Upper lobe of left lung (tissue), 4 donors: ENCODE data around the gene CYFIP2.

ENCODE experiments used
- EP300 ChIP-seq, 4 donors: sonication (generic); formaldehyde crosslinking; IDR thresholded peaks; one replicate each; pipeline ENCODE4 v1.5.1; 2017; ENCODE audit warnings: antibody characterized with exemption in 4 of 4, control low read depth in 2 of 4
- POLR2A ChIP-seq, 4 donors: fragments of 450-650 bp; IDR thresholded peaks; one replicate each; pipeline ENCODE4 v1.5.1; 2016 to 2017; ENCODE audit warnings: antibody characterized with exemption in 4 of 4, mild to moderate bottlenecking in 2 of 4
- POLR2AphosphoS5 ChIP-seq, 2 donors: sonication (generic); formaldehyde crosslinking; IDR thresholded peaks; one replicate each; pipeline ENCODE4 v1.5.1; 2017; ENCODE audit warnings: antibody characterized with exemption in 2 of 2
- TF ChIP-seq, protein P1 (sequence below), 6 experiments: fragments of 450-650 bp in 4 of 6; fragments of 200-600 bp in 2 of 6; sonication (generic) in 2 of 6; IDR thresholded peaks; one replicate each; pipeline ENCODE4 v1.5.1; 2016 to 2019; ENCODE audit warnings: antibody characterized with exemption in 6 of 6

- TF ChIP-seq, protein P1, sequence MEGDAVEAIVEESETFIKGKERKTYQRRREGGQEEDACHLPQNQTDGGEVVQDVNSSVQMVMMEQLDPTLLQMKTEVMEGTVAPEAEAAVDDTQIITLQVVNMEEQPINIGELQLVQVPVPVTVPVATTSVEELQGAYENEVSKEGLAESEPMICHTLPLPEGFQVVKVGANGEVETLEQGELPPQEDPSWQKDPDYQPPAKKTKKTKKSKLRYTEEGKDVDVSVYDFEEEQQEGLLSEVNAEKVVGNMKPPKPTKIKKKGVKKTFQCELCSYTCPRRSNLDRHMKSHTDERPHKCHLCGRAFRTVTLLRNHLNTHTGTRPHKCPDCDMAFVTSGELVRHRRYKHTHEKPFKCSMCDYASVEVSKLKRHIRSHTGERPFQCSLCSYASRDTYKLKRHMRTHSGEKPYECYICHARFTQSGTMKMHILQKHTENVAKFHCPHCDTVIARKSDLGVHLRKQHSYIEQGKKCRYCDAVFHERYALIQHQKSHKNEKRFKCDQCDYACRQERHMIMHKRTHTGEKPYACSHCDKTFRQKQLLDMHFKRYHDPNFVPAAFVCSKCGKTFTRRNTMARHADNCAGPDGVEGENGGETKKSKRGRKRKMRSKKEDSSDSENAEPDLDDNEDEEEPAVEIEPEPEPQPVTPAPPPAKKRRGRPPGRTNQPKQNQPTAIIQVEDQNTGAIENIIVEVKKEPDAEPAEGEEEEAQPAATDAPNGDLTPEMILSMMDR (IDR thresholded peaks at IDR 0.05) = no peak
- TF ChIP-seq POLR2A (IDR thresholded peaks at IDR 0.05) (no peak), EP300 (IDR thresholded peaks at IDR 0.05) (no peak), POLR2AphosphoS5 (IDR thresholded peaks at IDR 0.05) (no peak)
These were observed 124.2 kb downstream of the CYFIP2 start for GRCh38 chr5:157390133-157390532.
